OCI-LY7 (cell line): ENCODE results near the gene TSHZ2. TPM values are rescaled to one million over a fixed set of nuclear protein-coding genes. Genes with fewer than 3 reads are reported as not detected.

Experiments used
- BruUV-seq: library from RNA; stranded (reverse); fragments of 400-500 nt; replicated peaks from 2 replicates; lab custom pipeline; 2021; lab: Mats Ljungman, UMichigan
- CTCF ChIA-PET: fragments of 300-600 bp; sonication (Branson Sonifier 250); formaldehyde crosslinking; loops from one replicate; lab custom pipeline; 2022; ENCODE audit warnings: antibody characterized with exemption; ENCODE audit not compliant: unreplicated experiment; lab: Charles Lee
- POLR2A ChIA-PET: fragments of 300-600 bp; sonication (Branson Sonifier 250); formaldehyde crosslinking; loops from one replicate; lab custom pipeline; 2022; ENCODE audit warnings: antibody characterized with exemption; lab: Charles Lee
- DNase-seq: peaks from one replicate; pipeline ENCODE4 v3.0.0-alpha.2; 2015; ENCODE audit warnings: low spot score
- H2AFZ ChIP-seq: fragments of 200-600 bp; sonication (generic), shearing (Covaris generic); 2 replicates; pipeline ENCODE4 v1.6.1; 2014; ENCODE audit warnings: mild to moderate bottlenecking, antibody characterized with exemption, low read length, moderate library complexity
- H3K27ac ChIP-seq: fragments of 200-600 bp; sonication (generic); 2 replicates; pipeline ENCODE4 v1.5.1; 2014; ENCODE audit warnings: mixed run types, low read depth, mild to moderate bottlenecking, moderate library complexity, low read length, inconsistent platforms; ENCODE audit not compliant: poor library complexity, severe bottlenecking
- H3K36me3 ChIP-seq: fragments of 200-600 bp; sonication (generic); 2 replicates; pipeline ENCODE4 v1.6.1; 2014; ENCODE audit warnings: mild to moderate bottlenecking, antibody characterized with exemption, low read length, moderate library complexity, mixed read lengths; ENCODE audit not compliant: insufficient read depth
- H3K4me1 ChIP-seq: fragments of 200-600 bp; sonication (generic); 2 replicates; pipeline ENCODE4 v1.5.1; 2014; ENCODE audit warnings: mild to moderate bottlenecking, low read length; ENCODE audit not compliant: insufficient read depth, poor library complexity, severe bottlenecking
- H3K4me2 ChIP-seq: fragments of 200-600 bp; sonication (generic); 2 replicates; pipeline ENCODE4 v1.6.1; 2014; ENCODE audit warnings: mild to moderate bottlenecking, low read length
- H3K4me3 ChIP-seq: fragments of 200-600 bp; sonication (generic); 2 replicates; pipeline ENCODE4 v1.5.1; 2014; ENCODE audit warnings: mild to moderate bottlenecking, low read depth, low read length; ENCODE audit not compliant: poor library complexity, severe bottlenecking
- H3K79me2 ChIP-seq: fragments of 200-600 bp; sonication (generic); 2 replicates; pipeline ENCODE4 v1.6.1; 2016; ENCODE audit warnings: low read depth, mild to moderate bottlenecking, low read length, moderate library complexity, mixed read lengths; ENCODE audit not compliant: insufficient read depth
- H3K9me2 ChIP-seq: fragments of 200-600 bp; sonication (generic); 2 replicates; pipeline ENCODE4 v1.6.1; 2016; ENCODE audit warnings: mild to moderate bottlenecking, low read length, mixed read lengths; ENCODE audit not compliant: insufficient read depth
- H3K9me3 ChIP-seq: fragments of 200-600 bp; sonication (generic); 2 replicates; pipeline ENCODE4 v1.6.1; 2014; ENCODE audit warnings: mild to moderate bottlenecking, mixed run types, low read length, mixed read lengths
- H4K20me1 ChIP-seq: fragments of 200-600 bp; sonication (generic); 2 replicates; pipeline ENCODE4 v1.6.1; 2014; ENCODE audit warnings: mild to moderate bottlenecking, antibody characterized with exemption, low read length, moderate library complexity, mixed read lengths; ENCODE audit not compliant: insufficient read depth
- EZH2phosphoT487 ChIP-seq: fragments of 200-600 bp; sonication (generic); IDR thresholded peaks from 2 replicates; pipeline ENCODE4 v1.6.1; 2018; ENCODE audit warnings: low read depth, borderline replicate concordance, mild to moderate bottlenecking, mixed run types, antibody characterized with exemption, low read length, moderate library complexity, mixed read lengths
- intact Hi-C: fragments of 100-400 bp; cut with micrococcal nuclease; formaldehyde crosslinking; loops from one replicate; pipeline ENCODE4 v1.10.0; 2022; ENCODE audit not compliant: unreplicated experiment
- total RNA-seq, 2 experiments: library from RNA; depleted of rRNA in 1 of 2; stranded (reverse); fragments of >200 nt in 1 of 2; shearing (Covaris generic) in 1 of 2; gene quantifications; 2 replicates each; pipeline ENCODE4 v1.2.3, GENCODE V29; 2014 to 2022
- TF ChIP-seq, protein P1 (sequence below): fragments of 200-600 bp; sonication (generic); conservative IDR thresholded peaks from 2 replicates; pipeline ENCODE4 v1.5.1; 2014; ENCODE audit warnings: mild to moderate bottlenecking, antibody characterized with exemption, low read length, moderate library complexity, mixed read lengths

Gene TSHZ2
- total RNA-seq, 2 experiments from 2014 or later = not detected

DNA sequence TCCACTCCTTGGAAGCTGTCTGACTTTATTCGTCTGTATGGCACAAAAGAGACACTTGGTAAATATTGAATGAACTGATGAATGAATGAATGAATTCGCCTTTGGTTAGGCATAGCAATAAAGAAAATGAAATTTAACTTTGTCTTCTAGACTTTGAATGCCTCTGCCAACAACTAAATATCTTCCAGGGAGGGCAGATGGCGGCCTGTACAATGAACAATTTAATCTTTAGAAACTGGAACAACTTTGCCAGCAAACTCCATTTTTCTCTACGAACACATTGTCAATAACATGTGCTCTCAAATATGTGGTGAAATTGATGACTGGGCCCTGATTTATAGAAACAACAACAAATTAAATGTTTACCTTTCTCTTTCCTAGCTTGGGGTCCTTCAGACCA lies 480.9 kb downstream of the TSHZ2 start:
- ChIA-PET CTCF (no interaction called here), POLR2A (no interaction called here)

DNA sequence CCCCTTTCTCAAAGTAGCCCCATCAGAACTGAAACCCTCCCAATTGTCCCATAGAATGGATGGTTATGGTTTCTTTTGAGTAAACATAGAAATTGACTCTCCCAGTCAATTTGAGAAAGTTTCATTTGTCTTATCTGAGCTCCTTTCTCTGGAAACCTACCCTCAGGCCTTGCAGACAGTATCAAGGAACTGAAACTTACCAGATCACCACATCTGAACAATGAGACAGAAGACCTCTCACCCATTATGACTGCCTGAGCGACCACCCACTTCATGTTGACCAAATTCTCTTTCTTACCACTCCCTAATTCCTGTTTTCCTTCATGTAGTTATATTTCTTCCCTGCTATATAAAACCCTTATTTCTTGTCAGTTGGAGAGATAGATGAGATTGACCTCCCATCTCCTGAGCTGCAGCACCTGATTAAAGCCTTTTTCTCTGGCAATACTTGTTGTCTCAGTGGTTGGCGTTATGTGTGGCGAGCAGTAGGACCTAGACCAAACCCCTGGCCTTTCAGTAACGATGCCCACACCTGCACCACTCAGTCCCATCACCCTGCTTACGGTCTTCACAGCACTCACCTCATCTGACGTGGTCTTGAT lies 482.6 kb downstream of the TSHZ2 start:
- H3K9me2 ChIP-seq = no peaks in the 10 kb centered on the region
- intact Hi-C loops = no loop called here
- no peaks in the 10 kb centered on the region for H4K20me1 ChIP-seq
- ChIA-PET CTCF (no interaction called here), POLR2A (no interaction called here)
- no TSS peak for BruUV-seq
- H3K4me1 ChIP-seq = no peaks in the 10 kb centered on the region
- H3K79me2 ChIP-seq = no peaks in the 10 kb centered on the region
- H3K27ac ChIP-seq = no peak overlapping the region
- no peaks in the 10 kb centered on the region for H3K9me3 ChIP-seq
- H3K4me3 ChIP-seq = no peak overlapping the region
- H3K36me3 ChIP-seq = no peaks in the 10 kb centered on the region
- H3K4me2 ChIP-seq = no peak overlapping the region
- TF ChIP-seq EZH2phosphoT487 = no peak
- TF ChIP-seq, protein P1, sequence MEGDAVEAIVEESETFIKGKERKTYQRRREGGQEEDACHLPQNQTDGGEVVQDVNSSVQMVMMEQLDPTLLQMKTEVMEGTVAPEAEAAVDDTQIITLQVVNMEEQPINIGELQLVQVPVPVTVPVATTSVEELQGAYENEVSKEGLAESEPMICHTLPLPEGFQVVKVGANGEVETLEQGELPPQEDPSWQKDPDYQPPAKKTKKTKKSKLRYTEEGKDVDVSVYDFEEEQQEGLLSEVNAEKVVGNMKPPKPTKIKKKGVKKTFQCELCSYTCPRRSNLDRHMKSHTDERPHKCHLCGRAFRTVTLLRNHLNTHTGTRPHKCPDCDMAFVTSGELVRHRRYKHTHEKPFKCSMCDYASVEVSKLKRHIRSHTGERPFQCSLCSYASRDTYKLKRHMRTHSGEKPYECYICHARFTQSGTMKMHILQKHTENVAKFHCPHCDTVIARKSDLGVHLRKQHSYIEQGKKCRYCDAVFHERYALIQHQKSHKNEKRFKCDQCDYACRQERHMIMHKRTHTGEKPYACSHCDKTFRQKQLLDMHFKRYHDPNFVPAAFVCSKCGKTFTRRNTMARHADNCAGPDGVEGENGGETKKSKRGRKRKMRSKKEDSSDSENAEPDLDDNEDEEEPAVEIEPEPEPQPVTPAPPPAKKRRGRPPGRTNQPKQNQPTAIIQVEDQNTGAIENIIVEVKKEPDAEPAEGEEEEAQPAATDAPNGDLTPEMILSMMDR = no peak
- no peak for DNase-seq
- H2AFZ ChIP-seq = no peak overlapping the region

More for the DNA sequence above, 480.9 kb downstream of the TSHZ2 start:
- Histone ChIP-seq H3K4me3 (no peak overlapping the region), H3K9me2 (no peaks in the 10 kb centered on the region), H2AFZ (no peak overlapping the region), H3K9me3 (peaks cover 12% of the 10 kb centered on the region), H4K20me1 (no peaks in the 10 kb centered on the region), H3K27ac (no peak overlapping the region), H3K4me1 (no peaks in the 10 kb centered on the region), H3K36me3 (no peaks in the 10 kb centered on the region), H3K79me2 (no peaks in the 10 kb centered on the region), H3K4me2 (no peak overlapping the region)
- intact Hi-C loops = no loop called here
- TF ChIP-seq EZH2phosphoT487 = no peak
- TF ChIP-seq, protein P1 = no peak
- DNase-seq = no peak
- BruUV-seq = no TSS peak

DNA sequence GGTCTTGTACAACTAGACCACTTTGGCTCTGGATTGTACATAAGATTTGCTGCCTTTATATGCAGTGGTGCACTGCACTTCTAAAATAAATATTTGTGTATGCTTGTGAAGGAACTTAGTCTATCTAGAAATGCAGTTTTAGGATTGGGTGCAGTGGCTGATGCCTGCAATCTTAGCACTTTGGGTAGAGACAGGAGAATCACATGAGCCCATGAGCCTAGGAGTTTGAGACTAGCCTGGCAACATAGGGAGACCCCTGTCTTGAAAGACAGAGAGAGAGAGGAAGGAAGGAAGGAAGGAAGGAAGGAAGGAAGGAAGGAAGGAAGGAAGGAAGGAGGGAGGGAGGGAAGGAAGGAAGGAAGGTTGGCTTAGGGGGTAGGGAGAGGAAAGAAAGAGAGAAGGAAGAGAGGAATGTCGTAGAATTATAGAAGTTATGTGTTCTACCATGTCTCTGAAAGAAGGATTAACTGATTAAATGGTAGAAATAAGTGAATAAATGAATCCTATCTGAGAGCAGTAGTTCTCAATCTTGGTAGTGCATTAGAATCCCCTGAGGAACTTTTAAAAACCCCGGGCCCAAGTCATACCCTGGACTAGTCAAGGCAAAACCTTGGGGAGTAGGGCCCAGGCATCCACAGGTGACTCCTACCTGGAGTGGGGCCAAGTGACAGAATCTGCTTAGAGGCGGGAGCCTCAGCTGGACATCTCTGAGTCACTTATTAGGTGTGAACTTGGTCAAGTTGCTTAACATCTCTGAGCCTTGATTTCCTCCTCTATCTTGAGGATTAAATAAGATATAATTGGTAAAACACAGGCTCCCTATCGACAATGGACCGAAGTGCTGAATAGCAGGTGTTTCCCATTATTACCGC lies 491.2 kb downstream of the TSHZ2 start:
- TF ChIP-seq EZH2phosphoT487 = no peak
- TF ChIP-seq, protein P1 = no peak
- CTCF ChIA-PET = no interaction called here
- Histone ChIP-seq H3K4me3 (no peak overlapping the region), H3K4me1 (no peaks in the 10 kb centered on the region), H4K20me1 (no peaks in the 10 kb centered on the region), H3K4me2 (no peak overlapping the region), H3K9me3 (no peaks in the 10 kb centered on the region), H3K36me3 (no peaks in the 10 kb centered on the region), H2AFZ (no peak overlapping the region), H3K9me2 (no peaks in the 10 kb centered on the region), H3K27ac (no peak overlapping the region), H3K79me2 (no peaks in the 10 kb centered on the region)
- intact Hi-C loops = no loop called here
- DNase-seq = no peak
- POLR2A ChIA-PET = no interaction called here
- BruUV-seq = no TSS peak
